Small intestine (tissue), 7 donors: Measurements from ENCODE around the gene CCDC197. TPM values are rescaled to one million over a fixed set of nuclear protein-coding genes. Genes with fewer than 3 reads are reported as not detected.
A peak's percentile ranks its signal among the peaks of the same experiment; 100 is the strongest.

ENCODE experiments used
- DNase-seq, 2 donors: peaks; one replicate each; pipeline versions ENCODE4 v3.0.0 to v3.0.0-alpha.2; 2013
- FAIRE-seq: peaks from 2 replicates; lab custom pipeline; 2012; peaks lifted over from hg19 to GRCh38; lab: Jason Lieb, UNC
- H3K27ac ChIP-seq, 3 donors: one replicate each; pipeline ENCODE4 v1.5.1; 2013; ENCODE audit warnings: low read length in 2 of 3, mild to moderate bottlenecking in 2 of 3, control low read depth in 1 of 3, inconsistent platforms in 1 of 3, low read depth in 1 of 3, moderate library complexity in 1 of 3
- H3K27me3 ChIP-seq, 3 donors: one replicate each; pipeline ENCODE4 v1.6.1; 2013; ENCODE audit warnings: low read length in 3 of 3, inconsistent platforms in 1 of 3; ENCODE audit not compliant: control insufficient read depth in 3 of 3, insufficient read depth in 3 of 3
- H3K36me3 ChIP-seq, 3 donors: one replicate each; pipeline ENCODE4 v1.6.1; 2013; ENCODE audit warnings: low read length in 3 of 3, inconsistent platforms in 1 of 3, low read depth in 1 of 3, mild to moderate bottlenecking in 1 of 3, moderate library complexity in 1 of 3; ENCODE audit not compliant: control insufficient read depth in 3 of 3, insufficient read depth in 2 of 3
- H3K4me1 ChIP-seq, 3 donors: one replicate each; pipeline ENCODE4 v1.6.1; 2013; ENCODE audit warnings: low read length in 2 of 3, inconsistent platforms in 1 of 3, low read depth in 1 of 3, mild to moderate bottlenecking in 1 of 3, moderate library complexity in 1 of 3; ENCODE audit not compliant: control insufficient read depth in 3 of 3, insufficient read depth in 2 of 3
- H3K4me3 ChIP-seq, 3 donors: one replicate each; pipeline ENCODE4 v1.5.1; 2013; ENCODE audit warnings: low read length in 3 of 3, control low read depth in 1 of 3, inconsistent platforms in 1 of 3, low read depth in 1 of 3, mild to moderate bottlenecking in 1 of 3, moderate library complexity in 1 of 3
- H3K9me3 ChIP-seq, 2 donors: one replicate each; pipeline ENCODE4 v1.6.1; 2013; ENCODE audit warnings: low read depth in 1 of 2, low read length in 1 of 2; ENCODE audit not compliant: control insufficient read depth in 2 of 2, insufficient read depth in 1 of 2
- WGBS, 3 donors: extraction: QIAGEN DNeasy Blood & Tissue Kit; methylation state at CpG; one replicate each; pipeline ENCODE4 v1.1.7; 2013; 5-methylcytosine and 5-hydroxymethylcytosine counted together
- polyA plus RNA-seq, 4 donors: library from polyadenylated mRNA; stranded (reverse) in 3 of 4; unstranded in 1 of 4; fragments of 200-250 nt in 3 of 4; fragments of 120-200 nt in 1 of 4; gene quantifications; one replicate each; pipeline versions ENCODE4 v1.2.1 to v1.2.3, GENCODE V29; 2013
- donor health status: healthy with polysubstance abuse.
- donor health status: control.
- donor health status: control.
- donor health status: Bipolar disorder and iron deficiency.
- donor health status: healthy.

The CCDC197 gene
- polyA plus RNA-seq, 4 donors, result not detected

GRCh38 chr14:94052199-94052598 is 55.1 kb downstream of the CCDC197 start:
- Histone ChIP-seq H3K27me3 (no peaks in the 10 kb centered on the region), H3K9me3 (no peaks in the 10 kb centered on the region), H3K4me3 (no peak overlapping the region), H3K36me3 (peaks cover 23 to 73% (median 25%) of the 10 kb centered on the region in 3 donors), H3K4me1 (no peaks in the 10 kb centered on the region), H3K27ac (no peak overlapping the region)
- no peak for DNase-seq
- 85 to 96% (median 87%) methylated on average over 1 of the region's 1 CpG for WGBS, 3 donors
- no peak for FAIRE-seq

- DNase-seq (no peak), FAIRE-seq (no peak)
- Histone ChIP-seq H3K36me3 (peaks cover 23 to 72% (median 30%) of the 10 kb centered on the region in 3 donors), H3K27me3 (no peaks in the 10 kb centered on the region), H3K4me3 (no peak overlapping the region), H3K27ac (no peak overlapping the region), H3K4me1 (no peaks in the 10 kb centered on the region), H3K9me3 (no peaks in the 10 kb centered on the region)
- 90 to 95% (median 95%) methylated on average over 4 of the region's 4 CpGs for WGBS, 3 donors
Measured at GRCh38 chr14:94052662-94053061, 55.6 kb downstream of the CCDC197 start.

DNA sequence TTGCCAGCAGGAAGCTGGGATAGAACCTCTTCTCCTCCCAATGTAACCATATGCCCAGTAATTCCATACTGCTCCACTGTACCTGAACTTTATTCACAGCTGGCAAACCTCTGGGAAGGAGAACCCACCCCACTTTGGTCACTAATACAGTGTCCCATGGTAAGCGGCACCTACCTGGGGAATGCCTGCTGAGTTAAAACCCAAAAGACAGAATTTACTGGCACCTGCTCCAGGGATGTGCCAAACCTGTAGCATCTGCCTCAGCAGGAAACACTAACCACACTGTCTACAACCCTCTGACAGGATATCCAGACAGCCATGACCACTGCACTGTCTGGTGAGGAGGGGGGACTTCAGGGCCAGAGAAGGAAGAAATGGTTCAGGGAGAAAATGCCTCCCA is 57.3 kb downstream of the CCDC197 start:
- Histone ChIP-seq H3K9me3 (no peaks in the 10 kb centered on the region), H3K27me3 (no peaks in the 10 kb centered on the region), H3K36me3 (peaks cover 15 to 66% (median 38%) of the 10 kb centered on the region in 3 donors), H3K27ac (no peak overlapping the region), H3K4me3 (no peak overlapping the region), H3K4me1 (peaks cover 0 to 6% (median 4%) of the 10 kb centered on the region in 3 donors)
- WGBS, 3 donors, result 95 to 100% (median 96%) methylated on average over 1 of the region's 1 CpG
- DNase-seq (no peak), FAIRE-seq (no peak)

- no peak overlapping the region for H3K4me3 ChIP-seq
- H3K27me3 ChIP-seq, result no peaks in the 10 kb centered on the region
- peaks cover 16 to 63% (median 40%) of the 10 kb centered on the region in 3 donors for H3K36me3 ChIP-seq
- FAIRE-seq, result no peak
- H3K4me1 ChIP-seq, result peaks cover 0 to 6% (median 4%) of the 10 kb centered on the region in 3 donors
- no peaks in the 10 kb centered on the region for H3K9me3 ChIP-seq
- no peak for DNase-seq
- no peak overlapping the region for H3K27ac ChIP-seq
- WGBS, 3 donors, result 92 to 97% (median 95%) methylated on average over 7 of the region's 7 CpGs
Measured at GRCh38 chr14:94054936-94055335, 57.8 kb downstream of the CCDC197 start.

- no peaks in the 10 kb centered on the region for H3K9me3 ChIP-seq
- H3K4me1 ChIP-seq, result peaks cover 0 to 6% (median 4%) of the 10 kb centered on the region in 3 donors
- WGBS, 3 donors, result 65 to 81% (median 68%) methylated on average over 6 of the region's 6 CpGs
- H3K4me3 ChIP-seq, result no peak overlapping the region
- H3K27me3 ChIP-seq, result no peaks in the 10 kb centered on the region
- H3K36me3 ChIP-seq, result peaks cover 15 to 61% (median 50%) of the 10 kb centered on the region in 3 donors
- FAIRE-seq, result no peak
- peak overlapping the region in 1 of 3 donors; percentile 22 for H3K27ac ChIP-seq
- DNase-seq, result peak in 1 of 2 donors; percentile 15
Measured at GRCh38 chr14:94056579-94057308, 59.6 kb downstream of the CCDC197 start.

GRCh38 chr14:94058128-94058673 is 61.1 kb downstream of the CCDC197 start:
- H3K4me1 ChIP-seq, result peaks cover 0 to 6% (median 4%) of the 10 kb centered on the region in 3 donors
- DNase-seq, result no peak
- no peak overlapping the region for H3K4me3 ChIP-seq
- no peak for FAIRE-seq
- no peaks in the 10 kb centered on the region for H3K27me3 ChIP-seq
- no peak overlapping the region for H3K27ac ChIP-seq
- whole genome bisulfite sequencing, 3 donors, result 65 to 75% (median 68%) methylated on average over 1 of the region's 1 CpG
- peaks cover 12 to 58% (median 45%) of the 10 kb centered on the region in 3 donors for H3K36me3 ChIP-seq
- H3K9me3 ChIP-seq, result no peaks in the 10 kb centered on the region

Other genes starting within 250 kb of the CCDC197 start
- 10 to 100 TPM in 1 of 4 donors, 1 to 10 TPM in 2, under 1 TPM in 1; 0.22 to 10.4 (median 1.5) TPM for gene PRIMA1, start 208.8 kb upstream of the CCDC197 start, polyA plus RNA-seq
- not detected for gene FAM181A, start 70.0 kb upstream of the CCDC197 start, polyA plus RNA-seq
- gene ASB2, start 20.7 kb upstream of the CCDC197 start, polyA plus RNA-seq, result 1 to 10 TPM; 1.3 to 5.6 (median 4.2) TPM
- 1 to 10 TPM in 1 of 4 donors, under 1 TPM in 3; 0.22 to 1.4 (median 0.74) TPM for gene OTUB2, start 29.0 kb downstream of the CCDC197 start, polyA plus RNA-seq
- gene DDX24, start 83.9 kb downstream of the CCDC197 start, polyA plus RNA-seq, result 100 to 1,000 TPM in 1 of 4 donors, 10 to 100 TPM in 3; 35.1 to 103 (median 57.9) TPM
- gene IFI27L1, start 84.0 kb downstream of the CCDC197 start, polyA plus RNA-seq, result 10 to 100 TPM; 29.2 to 44.5 (median 30.2) TPM
- gene IFI27, start 113.4 kb downstream of the CCDC197 start, polyA plus RNA-seq, result 1,000 to 10,000 TPM in 1 of 4 donors, 100 to 1,000 TPM in 2, 1 to 10 TPM in 1; 9.3 to 1,277 (median 545) TPM
- 10 to 100 TPM; 23.0 to 96.7 (median 70.2) TPM for gene IFI27L2, start 132.3 kb downstream of the CCDC197 start, polyA plus RNA-seq
- gene PPP4R4, start 177.0 kb downstream of the CCDC197 start, polyA plus RNA-seq, result under 1 TPM in 2 of 4 donors, not detected in 2; 0.03 to 0.13 TPM